GM13977 (cell line): ENCODE measurements around the gene BSND.

Experiments
- DNase-seq: peaks from one replicate; pipeline ENCODE4 v3.0.0; 2012; ENCODE audit warnings: low spot score
- CTCF ChIP-seq: IDR thresholded peaks from 2 replicates; pipeline ENCODE4 v1.5.1; 2012; ENCODE audit warnings: mild to moderate bottlenecking, control low read depth; ENCODE audit not compliant: insufficient read depth; ENCODE audit errors: extremely low read depth, missing control alignments
- in situ Hi-C: fragments of 300-500 bp; cut with MboI; formaldehyde crosslinking; loops from one replicate; pipeline ENCODE4 v1.12.0; 2022; ENCODE audit warnings: low sequenced_read_pairs, low pct_unique_long_range_greater_than_20kb, mixed read lengths, inconsistent platforms; ENCODE audit not compliant: unreplicated experiment

The BSND gene

GRCh38 chr1:55048453-55049270 is 49.9 kb downstream of the BSND start:
- TF ChIP-seq CTCF: no peak
- no peak for DNase-seq
- in situ Hi-C loops: no loop called here

GRCh38 chr1:55049271-55049913 is 50.7 kb downstream of the BSND start:
- TF ChIP-seq CTCF: no peak
- no peak for DNase-seq
- in situ Hi-C loops: no loop called here

- DNase-seq: no peak
- in situ Hi-C loops: no loop called here
- no peak for TF ChIP-seq CTCF
Observed at GRCh38 chr1:55049914-55050278, 51.2 kb downstream of the BSND start.

GRCh38 chr1:55050283-55050682 is 51.5 kb downstream of the BSND start:
- in situ Hi-C loops: no loop called here
- no peak for DNase-seq
- no peak for TF ChIP-seq CTCF

GRCh38 chr1:55051169-55051568 is 52.4 kb downstream of the BSND start:
- DNase-seq: no peak
- in situ Hi-C loops: no loop called here
- no peak for TF ChIP-seq CTCF

GRCh38 chr1:55051621-55052020 is 52.9 kb downstream of the BSND start:
- no peak for TF ChIP-seq CTCF
- DNase-seq: no peak
- in situ Hi-C loops: no loop called here
